Omental fat pad (tissue), 4 donors: Measurements from ENCODE around the gene COBLL1. TPM values are rescaled to one million over a fixed set of nuclear protein-coding genes. Genes with fewer than 3 reads are reported as not detected.

Experiments
- ATAC-seq: fragments of 150-250 bp; one replicate; pipeline ENCODE4 v1.9.1; 2016; ENCODE audit warnings: mild to moderate bottlenecking, moderate library complexity; ENCODE audit not compliant: low FRiP score
- DNase-seq: peaks from one replicate; pipeline ENCODE4 v3.0.0-alpha.2; 2019; ENCODE audit warnings: low spot score
- total RNA-seq, 4 donors: library from RNA; depleted of rRNA; stranded (reverse); fragments of >200 nt; gene quantifications; one replicate each; pipeline ENCODE4 v1.1.0, GENCODE V29; 2016
- TF ChIP-seq, protein P1 (sequence below), 3 donors: fragments of 450-650 bp; IDR thresholded peaks; one replicate each; pipeline ENCODE4 v1.5.1; 2016 to 2017; ENCODE audit warnings: antibody characterized with exemption in 3 of 3, mild to moderate bottlenecking in 3 of 3, moderate library complexity in 2 of 3

The COBLL1 gene
- total RNA-seq, 4 donors from 2014 or later, result 38.1 to 114 (median 68.5) TPM

- DNase-seq, result no peak
- no peak for ATAC-seq
- TF ChIP-seq, protein P1, sequence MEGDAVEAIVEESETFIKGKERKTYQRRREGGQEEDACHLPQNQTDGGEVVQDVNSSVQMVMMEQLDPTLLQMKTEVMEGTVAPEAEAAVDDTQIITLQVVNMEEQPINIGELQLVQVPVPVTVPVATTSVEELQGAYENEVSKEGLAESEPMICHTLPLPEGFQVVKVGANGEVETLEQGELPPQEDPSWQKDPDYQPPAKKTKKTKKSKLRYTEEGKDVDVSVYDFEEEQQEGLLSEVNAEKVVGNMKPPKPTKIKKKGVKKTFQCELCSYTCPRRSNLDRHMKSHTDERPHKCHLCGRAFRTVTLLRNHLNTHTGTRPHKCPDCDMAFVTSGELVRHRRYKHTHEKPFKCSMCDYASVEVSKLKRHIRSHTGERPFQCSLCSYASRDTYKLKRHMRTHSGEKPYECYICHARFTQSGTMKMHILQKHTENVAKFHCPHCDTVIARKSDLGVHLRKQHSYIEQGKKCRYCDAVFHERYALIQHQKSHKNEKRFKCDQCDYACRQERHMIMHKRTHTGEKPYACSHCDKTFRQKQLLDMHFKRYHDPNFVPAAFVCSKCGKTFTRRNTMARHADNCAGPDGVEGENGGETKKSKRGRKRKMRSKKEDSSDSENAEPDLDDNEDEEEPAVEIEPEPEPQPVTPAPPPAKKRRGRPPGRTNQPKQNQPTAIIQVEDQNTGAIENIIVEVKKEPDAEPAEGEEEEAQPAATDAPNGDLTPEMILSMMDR (IDR thresholded peaks at IDR 0.05), result no peak
These were observed 184.5 kb downstream of the COBLL1 start for GRCh38 chr2:164657129-164657528.

- DNase-seq (no peak), ATAC-seq (no peak)
- TF ChIP-seq, protein P1 (IDR thresholded peaks at IDR 0.05), result no peak
These were observed 185.9 kb downstream of the COBLL1 start for GRCh38 chr2:164655750-164656149.

DNA sequence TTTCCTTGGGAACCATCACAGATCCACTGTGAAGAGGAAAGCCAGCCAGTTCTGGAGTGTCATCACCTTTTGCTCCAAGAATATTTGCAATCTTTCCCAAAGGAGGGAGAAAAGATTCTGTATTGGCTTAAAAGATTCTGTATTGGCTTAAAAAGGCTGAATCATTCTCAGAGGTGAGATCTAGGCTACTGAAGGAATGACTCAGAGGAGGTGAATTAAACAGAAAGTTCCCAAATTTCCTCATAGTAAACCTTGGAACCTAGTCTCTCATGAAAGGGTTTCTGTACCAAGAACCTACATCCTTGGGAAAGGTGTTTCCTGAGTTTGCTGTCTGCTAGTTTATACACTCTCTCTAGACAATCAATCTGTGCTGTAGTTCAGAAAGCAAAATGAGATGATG is 186.3 kb downstream of the COBLL1 start:
- TF ChIP-seq, protein P1 (IDR thresholded peaks at IDR 0.05), result no peak
- DNase-seq (no peak), ATAC-seq (no peak)

- no peak for ATAC-seq
- TF ChIP-seq, protein P1 (IDR thresholded peaks at IDR 0.05), result no peak
These were observed 190.3 kb downstream of the COBLL1 start for GRCh38 chr2:164651361-164651760.

GRCh38 chr2:164644036-164644700 is 197.5 kb downstream of the COBLL1 start:
- TF ChIP-seq, protein P1 (IDR thresholded peaks at IDR 0.05), result no peak
- DNase-seq, result no peak
- ATAC-seq, result no peak

More at GRCh38 chr2:164651361-164651760, 190.3 kb downstream of the COBLL1 start:
- no peak for DNase-seq

DNA sequence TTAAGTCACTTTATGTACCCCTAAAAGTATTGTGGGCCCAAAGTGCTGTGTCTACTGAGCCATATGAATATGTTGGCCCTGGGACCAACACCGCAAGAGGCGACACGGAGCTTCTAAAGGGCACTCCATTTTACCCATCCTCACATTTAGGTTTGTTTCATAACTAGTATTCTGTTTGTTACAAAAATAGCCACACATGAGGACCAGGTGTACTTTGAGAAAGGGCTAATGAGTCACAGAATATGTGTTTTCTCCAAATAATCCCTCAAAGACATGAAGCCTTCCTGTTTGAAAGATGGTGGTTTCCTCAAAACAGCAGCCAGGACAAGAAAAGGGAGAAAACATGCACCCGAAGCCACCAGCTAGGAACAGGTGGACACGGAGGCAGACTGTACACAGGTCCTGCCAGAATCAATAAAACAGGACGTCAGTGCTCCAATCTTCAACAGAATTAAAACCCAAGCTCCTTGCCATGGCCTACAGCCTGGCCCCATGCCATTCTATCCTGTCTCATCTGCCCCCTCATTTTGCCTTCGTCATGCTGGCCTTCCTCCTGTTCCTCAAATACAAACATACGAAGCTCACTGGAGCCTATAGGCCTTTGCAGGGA is 198.6 kb downstream of the COBLL1 start:
- DNase-seq (no peak), ATAC-seq (no peak)
- TF ChIP-seq, protein P1 (IDR thresholded peaks at IDR 0.05), result no peak

DNA sequence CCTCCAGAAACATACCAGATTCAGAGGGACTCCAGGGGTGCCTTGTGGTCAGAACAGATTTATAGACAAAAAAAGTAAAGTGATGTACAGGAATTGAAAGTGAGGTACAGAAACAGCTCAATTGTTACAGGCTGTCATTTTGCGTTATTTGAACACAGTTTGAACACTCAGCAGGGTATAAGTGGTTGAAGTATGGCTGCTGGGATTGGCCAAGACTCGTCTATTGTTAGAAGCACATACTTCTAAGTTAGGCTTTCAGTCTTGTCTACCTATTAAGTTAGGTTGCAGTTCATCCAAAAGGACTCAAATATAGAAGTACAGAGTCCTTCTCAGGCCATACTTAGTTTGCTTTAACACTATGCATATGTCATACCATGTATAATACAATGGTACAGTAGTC is 199.4 kb downstream of the COBLL1 start:
- ATAC-seq, result no peak
- TF ChIP-seq, protein P1 (IDR thresholded peaks at IDR 0.05), result no peak
- DNase-seq, result no peak
